HepG2 (cell line): ENCODE results near the gene RDH14. TPM values are rescaled to one million over a fixed set of nuclear protein-coding genes. Genes with fewer than 3 reads are reported as not detected.

Experiments
- ATAC-seq: fragments of 200-7000 bp; cut with Tn5 transposase; 3 replicates; pipeline ENCODE4 v1.9.1; 2020; ENCODE audit warnings: mild to moderate bottlenecking, moderate library complexity
- BruUV-seq: library from RNA; stranded (reverse); fragments of 400-500 nt; replicated peaks from 2 replicates; lab custom pipeline; 2021; lab: Mats Ljungman, UMichigan
- CTCF ChIA-PET: fragments of 300-600 bp; formaldehyde crosslinking; extraction: SDS; loops from one replicate; lab custom pipeline; 2021; ENCODE audit warnings: low total read pairs, inconsistent platforms, low intra/inter-chr PET ratio; lab: Yijun Ruan, JAX
- POLR2A ChIA-PET: fragments of 350-600 bp; sonication (Branson Sonifier 250); formaldehyde crosslinking; loops from one replicate; lab custom pipeline; 2020; ENCODE audit warnings: antibody characterized with exemption, inconsistent platforms; lab: Yijun Ruan, JAX
- DNase-seq: peaks from one replicate; pipeline ENCODE4 v3.0.0-alpha.2; 2015; ENCODE audit warnings: low spot score
- FAIRE-seq: peaks from 3 replicates; lab custom pipeline; 2011; peaks lifted over from hg19 to GRCh38; lab: Jason Lieb, UNC
- H2AFZ ChIP-seq: one replicate; pipeline ENCODE4 v1.6.1; 2011; ENCODE audit warnings: low read length, inconsistent platforms
- H3K27ac ChIP-seq: fragments of 300-600 bp; 3 replicates; pipeline ENCODE4 v1.8.0; 2011; ENCODE audit warnings: mixed run types, mild to moderate bottlenecking, mixed read lengths, low read length, inconsistent platforms; ENCODE audit not compliant: insufficient read depth; ENCODE audit errors: extremely low read length
- H3K27me3 ChIP-seq, 2 experiments: fragments of 200-600 bp in 1 of 2; 2 replicates in 1 of 2; 3 replicates in 1 of 2; pipeline versions ENCODE4 v1.6.0 to v1.8.0; 2011; ENCODE audit warnings: low read length in 2 of 2, mild to moderate bottlenecking in 2 of 2, moderate library complexity in 2 of 2, inconsistent platforms in 1 of 2; ENCODE audit not compliant: insufficient read depth in 2 of 2, control insufficient read depth in 1 of 2
- H3K36me3 ChIP-seq, 2 experiments: fragments of 200-600 bp in 1 of 2; replicated peaks in 1 of 2; 2 replicates in 1 of 2; 3 replicates in 1 of 2; pipeline versions ENCODE4 v1.5.1 to v1.8.0; 2011; ENCODE audit warnings: low read length in 2 of 2, inconsistent platforms in 1 of 2; ENCODE audit not compliant: insufficient read depth in 2 of 2, control insufficient read depth in 1 of 2
- H3K4me1 ChIP-seq: 2 replicates; pipeline ENCODE4 v1.5.1; 2012; ENCODE audit warnings: low read length, inconsistent platforms; ENCODE audit not compliant: insufficient read depth
- H3K4me2 ChIP-seq: 2 replicates; pipeline ENCODE4 v1.6.0; 2011; ENCODE audit warnings: low read depth, low read length, inconsistent platforms
- H3K4me3 ChIP-seq, 3 experiments: fragments of 200-600 bp in 1 of 3; sonication (generic), shearing (Covaris generic) in 1 of 3; replicated peaks in 1 of 3; 2 replicates each; pipeline ENCODE4 v1.5.1; 2011 to 2016; ENCODE audit warnings: low read length in 3 of 3, inconsistent platforms in 2 of 3, low read depth in 2 of 3, mild to moderate bottlenecking in 2 of 3, control low read depth in 1 of 3, mixed read lengths in 1 of 3; ENCODE audit not compliant: insufficient read depth in 1 of 3
- H3K79me2 ChIP-seq: one replicate; pipeline ENCODE4 v1.6.1; 2011; ENCODE audit warnings: low read length, inconsistent platforms; ENCODE audit not compliant: insufficient read depth
- H3K9ac ChIP-seq: 2 replicates; pipeline ENCODE4 v1.6.0; 2011; ENCODE audit warnings: mild to moderate bottlenecking, low read depth, low read length, inconsistent platforms; ENCODE audit not compliant: insufficient read depth
- H3K9me3 ChIP-seq: 2 replicates; pipeline ENCODE4 v1.5.1; 2012; ENCODE audit warnings: mild to moderate bottlenecking, low read length
- H4K20me1 ChIP-seq: 2 replicates; pipeline ENCODE4 v1.6.0; 2011; ENCODE audit warnings: inconsistent platforms, mild to moderate bottlenecking, low read length, moderate library complexity; ENCODE audit not compliant: insufficient read depth
- CREM ChIP-seq, 2 experiments: sonication (generic) in 1 of 2; formaldehyde crosslinking in 1 of 2; IDR thresholded peaks; 2 replicates each; pipeline versions ENCODE4 v1.4.0 to v1.6.1; 2016 to 2020; ENCODE audit warnings: antibody characterized with exemption in 1 of 2, mild to moderate bottlenecking in 1 of 2, missing genetic modification reagents in 1 of 2
- ELF1 ChIP-seq: sonication (generic); formaldehyde crosslinking; IDR thresholded peaks from 2 replicates; pipeline ENCODE4 v1.4.0; 2020; ENCODE audit warnings: missing genetic modification reagents
- HIC2 ChIP-seq: sonication (generic); formaldehyde crosslinking; IDR thresholded peaks from 2 replicates; pipeline ENCODE4 v1.9.0; 2022; ENCODE audit warnings: low read depth, missing genetic modification reagents
- ZNF124 ChIP-seq: sonication (generic); formaldehyde crosslinking; IDR thresholded peaks from 2 replicates; pipeline ENCODE4 v1.4.0; 2020; ENCODE audit warnings: missing genetic modification reagents
- ZNF552 ChIP-seq: sonication (generic); formaldehyde crosslinking; IDR thresholded peaks from 2 replicates; pipeline ENCODE4 v1.9.0; 2022; ENCODE audit warnings: missing genetic modification reagents, mild to moderate bottlenecking, borderline replicate concordance
- WGBS: methylation state at CpG from one replicate; pipeline ENCODE4 v1.1.6; 2017; ENCODE audit warnings: low lambda C conversion rate; 5-methylcytosine and 5-hydroxymethylcytosine counted together
- in situ Hi-C: cut with HindIII; loops from 2 replicates; pipeline ENCODE4 v1.10.0; 2017; ENCODE audit warnings: low pct_unique_long_range_greater_than_20kb; ENCODE audit not compliant: extremely low pct_ligation_motif_present
- intact Hi-C: fragments of 100-400 bp; cut with micrococcal nuclease; formaldehyde crosslinking; loops from one replicate; pipeline ENCODE4 v1.10.0; 2022; ENCODE audit not compliant: unreplicated experiment
- polyA plus RNA-seq, 8 experiments: library from polyadenylated mRNA; depleted of rRNA in 3 of 8; stranded (reverse) in 7 of 8; unstranded in 1 of 8; fragments of >200 nt; fragmentation: Illumina TruSeq in 4 of 8; extraction: Trizol in 4 of 8; gene quantifications; 2 replicates each; pipeline versions ENCODE4 v1.2.1 to v1.2.3, GENCODE V29; 2011 to 2016; ENCODE audit warnings: low read depth in 4 of 8, missing spikeins in 1 of 8, mixed read lengths in 1 of 8; ENCODE audit not compliant: insufficient read depth in 1 of 8
- total RNA-seq, 5 experiments: library from RNA; depleted of rRNA; stranded (reverse); fragments of >200 nt; fragmentation: Illumina TruSeq; extraction: Trizol; gene quantifications; 2 replicates each; pipeline ENCODE4 v1.2.3, GENCODE V29; 2016; ENCODE audit warnings: low read depth in 1 of 5
- TF ChIP-seq, protein P1 (sequence below): sonication (generic); formaldehyde crosslinking; IDR thresholded peaks from 2 replicates; pipeline ENCODE4 v1.5.1; 2020; ENCODE audit warnings: mild to moderate bottlenecking, missing genetic modification reagents, borderline replicate concordance
- TF ChIP-seq, protein P2 (sequence below), 2 experiments: sonication (generic) in 1 of 2; formaldehyde crosslinking in 1 of 2; IDR thresholded peaks; 2 replicates each; pipeline versions ENCODE4 v1.4.0 to v1.6.1; 2016 to 2020; ENCODE audit warnings: borderline replicate concordance in 1 of 2, low read depth in 1 of 2, mild to moderate bottlenecking in 1 of 2, missing genetic modification reagents in 1 of 2

RDH14 gene
- total and polyA plus RNA-seq, 2 of the 13 experiments (the other 11 are each of a cell fraction or from before 2014, with no cell fraction given): 27.4 to 39.9 TPM

DNA sequence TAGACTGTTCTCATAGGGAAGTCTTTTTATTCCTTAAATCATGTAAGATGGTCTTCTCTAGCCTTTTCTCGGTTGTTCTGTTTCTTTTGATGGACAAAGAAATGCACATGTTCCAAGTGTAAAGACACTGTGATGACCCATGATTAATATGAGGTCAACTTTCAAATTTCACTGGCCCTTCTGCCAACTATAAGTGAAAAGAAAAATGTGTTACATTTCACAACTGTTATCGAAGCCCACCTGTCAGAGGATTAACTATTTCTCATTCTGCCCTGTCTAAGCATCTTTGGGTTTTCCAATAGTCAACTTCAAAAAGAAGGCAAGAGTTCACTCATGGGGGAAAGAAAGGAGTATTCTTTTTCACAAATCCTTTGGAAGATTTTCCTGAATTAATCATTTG, 3.3 kb downstream of the RDH14 start:
- H3K27ac ChIP-seq: no peak overlapping the region

More for the DNA sequence above, 3.3 kb downstream of the RDH14 start:
- no peak overlapping the region for H3K4me2 ChIP-seq
- peaks cover 3 to 7% of the 10 kb centered on the region in 2 experiments; a peak in 4 of 5 replicates for H3K36me3 ChIP-seq
- intact Hi-C loops (no loop called here), in situ Hi-C loops (no loop called here)
- no peak for FAIRE-seq
- no peak overlapping the region for H2AFZ ChIP-seq
- ATAC-seq: no peak
- 94% methylated on average over 2 of the region's 2 CpGs for WGBS
- H4K20me1 ChIP-seq: peaks cover 4% of the 10 kb centered on the region; the same call in 1 of the 2 replicates
- H3K9ac ChIP-seq: no peak overlapping the region
- DNase-seq: no peak
- no peaks in the 10 kb centered on the region for H3K27me3 ChIP-seq
- ChIA-PET CTCF (no interaction called here), POLR2A (no interaction called here)
- peaks cover 21% of the 10 kb centered on the region for H3K79me2 ChIP-seq
- no peak overlapping the region for H3K4me3 ChIP-seq
- BruUV-seq: no TSS peak
- H3K4me1 ChIP-seq: peaks cover 27% of the 10 kb centered on the region
- no peaks in the 10 kb centered on the region for H3K9me3 ChIP-seq
- TF ChIP-seq ELF1 (no peak), ZNF124 (CRISPR knock-in tag) (no peak), HIC2 (CRISPR knock-in tag) (no peak), CREM (IDR thresholded peaks at IDR 0.05) (no peak), CREM (CRISPR knock-in tag; IDR thresholded peaks at IDR 0.05) (no peak), ZNF552 (CRISPR knock-in tag) (no peak)
- TF ChIP-seq, protein P1, sequence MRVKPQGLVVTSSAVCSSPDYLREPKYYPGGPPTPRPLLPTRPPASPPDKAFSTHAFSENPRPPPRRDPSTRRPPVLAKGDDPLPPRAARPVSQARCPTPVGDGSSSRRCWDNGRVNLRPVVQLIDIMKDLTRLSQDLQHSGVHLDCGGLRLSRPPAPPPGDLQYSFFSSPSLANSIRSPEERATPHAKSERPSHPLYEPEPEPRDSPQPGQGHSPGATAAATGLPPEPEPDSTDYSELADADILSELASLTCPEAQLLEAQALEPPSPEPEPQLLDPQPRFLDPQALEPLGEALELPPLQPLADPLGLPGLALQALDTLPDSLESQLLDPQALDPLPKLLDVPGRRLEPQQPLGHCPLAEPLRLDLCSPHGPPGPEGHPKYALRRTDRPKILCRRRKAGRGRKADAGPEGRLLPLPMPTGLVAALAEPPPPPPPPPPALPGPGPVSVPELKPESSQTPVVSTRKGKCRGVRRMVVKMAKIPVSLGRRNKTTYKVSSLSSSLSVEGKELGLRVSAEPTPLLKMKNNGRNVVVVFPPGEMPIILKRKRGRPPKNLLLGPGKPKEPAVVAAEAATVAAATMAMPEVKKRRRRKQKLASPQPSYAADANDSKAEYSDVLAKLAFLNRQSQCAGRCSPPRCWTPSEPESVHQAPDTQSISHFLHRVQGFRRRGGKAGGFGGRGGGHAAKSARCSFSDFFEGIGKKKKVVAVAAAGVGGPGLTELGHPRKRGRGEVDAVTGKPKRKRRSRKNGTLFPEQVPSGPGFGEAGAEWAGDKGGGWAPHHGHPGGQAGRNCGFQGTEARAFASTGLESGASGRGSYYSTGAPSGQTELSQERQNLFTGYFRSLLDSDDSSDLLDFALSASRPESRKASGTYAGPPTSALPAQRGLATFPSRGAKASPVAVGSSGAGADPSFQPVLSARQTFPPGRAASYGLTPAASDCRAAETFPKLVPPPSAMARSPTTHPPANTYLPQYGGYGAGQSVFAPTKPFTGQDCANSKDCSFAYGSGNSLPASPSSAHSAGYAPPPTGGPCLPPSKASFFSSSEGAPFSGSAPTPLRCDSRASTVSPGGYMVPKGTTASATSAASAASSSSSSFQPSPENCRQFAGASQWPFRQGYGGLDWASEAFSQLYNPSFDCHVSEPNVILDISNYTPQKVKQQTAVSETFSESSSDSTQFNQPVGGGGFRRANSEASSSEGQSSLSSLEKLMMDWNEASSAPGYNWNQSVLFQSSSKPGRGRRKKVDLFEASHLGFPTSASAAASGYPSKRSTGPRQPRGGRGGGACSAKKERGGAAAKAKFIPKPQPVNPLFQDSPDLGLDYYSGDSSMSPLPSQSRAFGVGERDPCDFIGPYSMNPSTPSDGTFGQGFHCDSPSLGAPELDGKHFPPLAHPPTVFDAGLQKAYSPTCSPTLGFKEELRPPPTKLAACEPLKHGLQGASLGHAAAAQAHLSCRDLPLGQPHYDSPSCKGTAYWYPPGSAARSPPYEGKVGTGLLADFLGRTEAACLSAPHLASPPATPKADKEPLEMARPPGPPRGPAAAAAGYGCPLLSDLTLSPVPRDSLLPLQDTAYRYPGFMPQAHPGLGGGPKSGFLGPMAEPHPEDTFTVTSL (CRISPR knock-in tag): no peak
- TF ChIP-seq, protein P2, sequence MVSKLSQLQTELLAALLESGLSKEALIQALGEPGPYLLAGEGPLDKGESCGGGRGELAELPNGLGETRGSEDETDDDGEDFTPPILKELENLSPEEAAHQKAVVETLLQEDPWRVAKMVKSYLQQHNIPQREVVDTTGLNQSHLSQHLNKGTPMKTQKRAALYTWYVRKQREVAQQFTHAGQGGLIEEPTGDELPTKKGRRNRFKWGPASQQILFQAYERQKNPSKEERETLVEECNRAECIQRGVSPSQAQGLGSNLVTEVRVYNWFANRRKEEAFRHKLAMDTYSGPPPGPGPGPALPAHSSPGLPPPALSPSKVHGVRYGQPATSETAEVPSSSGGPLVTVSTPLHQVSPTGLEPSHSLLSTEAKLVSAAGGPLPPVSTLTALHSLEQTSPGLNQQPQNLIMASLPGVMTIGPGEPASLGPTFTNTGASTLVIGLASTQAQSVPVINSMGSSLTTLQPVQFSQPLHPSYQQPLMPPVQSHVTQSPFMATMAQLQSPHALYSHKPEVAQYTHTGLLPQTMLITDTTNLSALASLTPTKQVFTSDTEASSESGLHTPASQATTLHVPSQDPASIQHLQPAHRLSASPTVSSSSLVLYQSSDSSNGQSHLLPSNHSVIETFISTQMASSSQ (IDR thresholded peaks at IDR 0.05; ENCODE audit: low read depth): no peak
- TF ChIP-seq, protein P2 (CRISPR knock-in tag; IDR thresholded peaks at IDR 0.05; ENCODE audit: borderline replicate concordance): no peak
